Memory B cell (primary cell): ENCODE results near the gene ZNF440.
"Not testable (repeated sequence)": the region's sequence is repeated elsewhere in the genome, so short reads cannot be mapped to it uniquely, and the experiment has no call there.

ENCODE experiments used
- ATAC-seq: fragments of 150-1000 bp; cut with Tn5 transposase; 2 replicates; pipeline ENCODE4 v1.10.0; 2021; ENCODE audit warnings: low read depth, mild to moderate bottlenecking, moderate library complexity
- DNase-seq, 2 donors: peaks; one replicate each; pipeline ENCODE4 v3.0.0; 2022; ENCODE audit warnings: low spot score in 2 of 2
- H3K27ac Mint-ChIP-seq: one replicate; pipeline ENCODE4 v1.8.0; 2022; ENCODE audit warnings: mild to moderate bottlenecking, moderate library complexity, mixed read lengths
- H3K27me3 Mint-ChIP-seq: one replicate; pipeline ENCODE4 v1.8.0; 2022; ENCODE audit warnings: mixed read lengths
- H3K36me3 Mint-ChIP-seq: one replicate; pipeline ENCODE4 v1.8.0; 2022; ENCODE audit warnings: mild to moderate bottlenecking, mixed read lengths
- H3K4me1 Mint-ChIP-seq: one replicate; pipeline ENCODE4 v1.8.0; 2022; ENCODE audit warnings: mixed read lengths
- H3K4me3 Mint-ChIP-seq: one replicate; pipeline ENCODE4 v1.8.0; 2022; ENCODE audit warnings: mild to moderate bottlenecking, moderate library complexity, mixed read lengths
- H3K9me3 Mint-ChIP-seq: one replicate; pipeline ENCODE4 v1.8.0; 2022; ENCODE audit warnings: mixed read lengths

The ZNF440 gene

GRCh38 chr19:11814029-11814699, at the start of gene ZNF440:
Gene ZNF440 (plus strand): TSS chr19:11814273. CDS start chr19:11814448, 175 bp downstream.
- Mint-ChIP-seq H3K9me3 (no peaks in the 10 kb centered on the region), H3K36me3 (no peaks in the 10 kb centered on the region), H3K4me1 (peaks cover 11% of the 10 kb centered on the region), H3K27ac (peak within 1 kb of the TSS; percentile 84), H3K4me3 (peak within 1 kb of the TSS; percentile 95), H3K27me3 (no peaks in the 10 kb centered on the region)
- peak; percentile 69 to 77 for DNase-seq
- ATAC-seq, result peak; percentile 97

DNA sequence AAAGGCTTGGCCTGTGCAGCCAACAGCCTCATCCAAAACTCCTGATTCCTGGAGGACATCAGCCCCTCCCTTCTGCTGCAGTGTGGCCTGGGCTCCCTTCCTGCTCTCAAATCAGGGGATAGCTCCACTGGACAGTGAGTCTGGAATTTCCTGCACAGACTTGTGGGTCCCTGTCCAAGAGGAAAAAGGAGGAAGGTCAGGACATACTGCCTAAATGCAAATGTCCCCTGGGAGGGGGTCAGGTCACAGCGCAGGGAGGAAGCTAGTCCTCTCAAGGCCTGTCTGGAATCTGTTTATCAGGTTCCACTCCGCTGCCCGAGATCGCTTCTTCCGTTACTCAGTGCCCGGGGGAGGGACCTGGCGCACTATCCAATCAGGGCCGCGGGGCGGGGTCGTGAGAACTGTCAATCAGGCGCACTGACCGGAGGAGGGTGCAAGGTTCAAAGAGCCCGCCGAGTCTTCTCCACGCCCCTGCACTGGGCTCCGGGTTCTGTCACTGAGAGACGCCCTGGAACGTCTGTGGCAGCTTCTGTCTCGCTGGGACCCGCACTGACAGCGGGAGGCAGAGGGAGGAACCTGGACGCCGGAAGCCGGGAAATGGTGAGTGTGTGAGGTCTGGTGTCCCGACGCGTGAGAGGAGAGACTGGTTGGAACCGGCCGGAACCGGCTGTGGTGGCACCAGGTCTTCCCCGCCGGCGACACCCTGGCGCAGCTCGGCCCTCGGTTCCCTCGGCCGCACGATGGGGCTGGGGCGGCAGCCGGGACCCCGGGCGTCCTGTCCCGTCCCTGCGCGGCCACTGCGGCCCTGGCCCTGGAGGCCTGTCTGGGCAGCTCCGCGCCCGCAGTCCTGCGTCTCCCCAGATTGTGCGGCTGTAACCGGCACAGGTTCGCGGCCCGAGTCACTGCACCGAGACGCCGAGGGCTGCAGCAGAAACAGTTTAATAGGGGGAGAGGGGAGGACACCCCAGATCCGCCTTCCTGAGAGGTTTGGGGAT, 47.2 kb upstream of the ZNF440 start, which contains the start of gene ZNF441:
Gene ZNF441 (plus strand): TSS at position 404 of the 995 bp plus-strand sequence. CDS start 194 bp downstream, at position 598.
- peak within 1 kb of the TSS; percentile 98 for H3K27ac Mint-ChIP-seq
- peak within 1 kb of the TSS; percentile 99 for H3K4me3 Mint-ChIP-seq
- H3K9me3 Mint-ChIP-seq, result peaks cover 11% of the 10 kb centered on the region
- ATAC-seq (peak; percentile 91), DNase-seq (peak; percentile 79 to 89)
- H3K27me3 Mint-ChIP-seq, result no peaks in the 10 kb centered on the region
- peaks cover 20% of the 10 kb centered on the region for H3K36me3 Mint-ChIP-seq
- H3K4me1 Mint-ChIP-seq, result peaks cover 23% of the 10 kb centered on the region

GRCh38 chr19:11767633-11768133, 46.4 kb upstream of the ZNF440 start:
- ATAC-seq, result peak; percentile 12
- Mint-ChIP-seq H3K4me1 (peaks cover 23% of the 10 kb centered on the region), H3K4me3 (peak overlapping the region; percentile 99), H3K27me3 (no peaks in the 10 kb centered on the region), H3K36me3 (peaks cover 26% of the 10 kb centered on the region), H3K9me3 (peaks cover 16% of the 10 kb centered on the region), H3K27ac (peak overlapping the region; percentile 98)
- peak; percentile 23 to 38 for DNase-seq

DNA sequence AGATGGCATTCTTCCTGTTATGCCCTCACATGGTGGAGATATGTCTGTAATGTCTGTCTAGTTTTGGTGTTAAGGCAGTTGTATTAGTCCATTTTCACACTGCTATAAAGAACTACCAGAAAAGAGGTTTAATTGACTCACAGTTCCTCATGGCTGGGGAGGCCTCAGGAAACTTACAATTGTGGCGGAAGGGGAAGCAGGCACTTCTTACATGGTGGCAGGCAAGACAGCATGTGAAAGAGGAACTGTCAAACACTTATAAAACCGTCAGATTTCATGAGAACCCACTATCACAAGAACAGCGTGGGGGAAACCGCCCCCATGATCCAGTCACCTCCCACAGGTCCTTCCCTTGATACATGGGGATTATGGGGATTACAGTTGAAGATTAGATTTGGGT, 44.1 kb upstream of the ZNF440 start:
- ATAC-seq, result no peak
- Mint-ChIP-seq H3K36me3 (peaks cover 38% of the 10 kb centered on the region), H3K4me3 (no peak overlapping the region), H3K27me3 (no peaks in the 10 kb centered on the region), H3K27ac (peak overlapping the region; percentile 78), H3K9me3 (peaks cover 23% of the 10 kb centered on the region), H3K4me1 (peaks cover 23% of the 10 kb centered on the region)
- DNase-seq, result peak in 1 of 2 donors; percentile 4

DNA sequence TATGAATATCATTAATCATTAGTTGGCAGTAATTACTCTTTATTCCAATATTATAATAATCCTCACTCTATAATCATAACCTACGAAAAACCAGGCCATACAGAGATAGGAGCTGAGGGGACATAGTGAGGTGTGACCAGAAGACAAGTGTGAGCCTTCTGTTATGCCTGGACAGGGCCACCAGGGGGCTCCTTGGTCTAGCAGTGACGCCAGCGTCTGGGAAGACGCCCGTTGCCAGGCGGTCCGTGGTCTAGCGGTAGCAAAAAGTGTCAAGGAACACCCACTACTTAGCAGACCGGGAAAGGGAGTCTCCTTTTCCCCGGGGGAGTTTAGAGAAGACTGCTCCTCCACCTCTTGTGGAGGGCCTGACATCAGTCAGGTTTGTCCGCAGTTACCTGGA, 42.6 kb upstream of the ZNF440 start:
- peaks cover 21% of the 10 kb centered on the region for H3K4me1 Mint-ChIP-seq
- not testable (repeated sequence) for H3K27me3 Mint-ChIP-seq, ATAC-seq, DNase-seq, H3K27ac Mint-ChIP-seq, H3K4me3 Mint-ChIP-seq
- peaks cover 45% of the 10 kb centered on the region for H3K36me3 Mint-ChIP-seq
- H3K9me3 Mint-ChIP-seq, result peaks cover 23% of the 10 kb centered on the region

DNA sequence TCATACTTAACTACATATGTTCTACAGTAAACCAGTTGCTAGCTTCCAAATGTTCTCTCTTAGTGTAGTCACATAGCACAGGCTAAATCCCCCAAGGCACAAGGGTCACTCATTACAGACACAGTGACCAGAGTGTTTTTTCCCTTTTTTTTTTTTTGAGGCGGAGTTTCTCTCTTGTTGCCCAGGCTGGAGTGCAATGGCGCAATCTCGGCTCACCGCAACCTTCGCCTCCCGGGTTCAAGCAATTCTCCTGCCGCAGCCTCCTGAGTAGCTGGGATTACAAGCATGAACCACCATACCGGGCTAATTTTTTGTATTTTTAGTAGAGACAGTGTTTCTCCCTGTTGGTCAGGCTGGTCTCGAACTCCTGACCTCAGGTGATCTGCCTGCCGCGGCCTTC, 37.4 kb upstream of the ZNF440 start:
- peaks cover 23% of the 10 kb centered on the region for H3K9me3 Mint-ChIP-seq
- not testable (repeated sequence) for H3K27me3 Mint-ChIP-seq, DNase-seq, ATAC-seq, H3K27ac Mint-ChIP-seq, H3K4me1 Mint-ChIP-seq, H3K4me3 Mint-ChIP-seq
- peaks cover 66% of the 10 kb centered on the region for H3K36me3 Mint-ChIP-seq

DNA sequence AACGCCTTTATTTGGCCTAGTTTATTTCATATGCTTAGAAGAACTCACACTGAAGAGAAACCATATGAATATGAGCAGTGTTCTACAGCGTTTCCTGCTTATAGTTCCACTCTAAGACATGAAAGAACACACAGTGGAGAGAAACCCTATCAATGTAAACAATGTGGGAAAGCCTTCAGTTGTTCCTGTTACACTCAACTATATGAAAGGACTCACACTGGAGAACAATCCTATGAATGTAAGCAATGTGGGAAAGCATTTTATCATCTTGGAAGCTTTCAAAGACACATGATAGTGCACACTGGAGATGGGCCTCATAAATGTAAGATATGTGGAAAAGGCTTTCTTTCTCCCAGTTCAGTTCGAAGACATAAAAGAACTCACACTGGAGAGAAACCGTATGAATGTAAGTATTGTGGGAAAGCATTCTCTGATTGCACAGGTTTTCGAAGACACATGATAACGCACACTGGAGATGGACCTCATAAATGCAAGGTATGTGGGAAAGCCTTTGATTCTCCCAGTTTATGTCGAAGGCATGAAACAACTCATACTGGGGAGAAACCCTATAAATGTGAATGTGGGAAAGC, 33.5 kb upstream of the ZNF440 start:
- no peak for DNase-seq
- peaks cover 61% of the 10 kb centered on the region for H3K36me3 Mint-ChIP-seq
- ATAC-seq, result no peak

GRCh38 chr19:11781295-11782057, 32.6 kb upstream of the ZNF440 start:
- no peak for ATAC-seq
- no peak overlapping the region for H3K27ac Mint-ChIP-seq
- H3K27me3 Mint-ChIP-seq, result no peaks in the 10 kb centered on the region
- H3K4me1 Mint-ChIP-seq, result no peaks in the 10 kb centered on the region
- H3K9me3 Mint-ChIP-seq, result peaks cover 16% of the 10 kb centered on the region
- DNase-seq, result no peak
- H3K36me3 Mint-ChIP-seq, result peaks cover 57% of the 10 kb centered on the region
- H3K4me3 Mint-ChIP-seq, result no peak overlapping the region

More for the DNA sequence above, 33.5 kb upstream of the ZNF440 start:
- no peaks in the 10 kb centered on the region for H3K27me3 Mint-ChIP-seq
- no peak overlapping the region for H3K27ac Mint-ChIP-seq
- H3K9me3 Mint-ChIP-seq, result peaks cover 16% of the 10 kb centered on the region
- no peak overlapping the region for H3K4me3 Mint-ChIP-seq
- H3K4me1 Mint-ChIP-seq, result no peaks in the 10 kb centered on the region

GRCh38 chr19:11783767-11784166, 30.3 kb upstream of the ZNF440 start:
- H3K27me3 Mint-ChIP-seq, result no peaks in the 10 kb centered on the region
- H3K4me3 Mint-ChIP-seq, result no peak overlapping the region
- peaks cover 15% of the 10 kb centered on the region for H3K9me3 Mint-ChIP-seq
- DNase-seq (no peak), ATAC-seq (no peak)
- peaks cover 41% of the 10 kb centered on the region for H3K36me3 Mint-ChIP-seq
- H3K27ac Mint-ChIP-seq, result no peak overlapping the region
- no peaks in the 10 kb centered on the region for H3K4me1 Mint-ChIP-seq

DNA sequence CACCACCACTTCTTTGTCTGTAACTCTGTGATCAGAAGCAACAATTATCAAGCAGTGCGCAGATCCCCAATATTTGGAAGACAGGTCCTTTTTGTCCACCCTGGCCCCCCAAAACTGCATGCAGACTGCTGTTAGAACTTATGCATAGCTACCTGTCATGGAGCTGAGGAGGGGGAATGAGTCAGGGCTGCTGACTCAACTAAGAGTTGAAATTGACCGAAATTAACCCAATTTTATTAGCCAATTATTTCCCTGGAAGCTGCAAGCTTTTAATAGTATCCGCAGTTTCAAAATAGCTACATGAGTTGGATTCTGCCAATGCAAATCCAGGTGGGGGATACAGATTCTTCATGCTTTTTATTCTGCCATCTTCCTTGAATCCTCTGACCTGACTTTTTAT, 29.7 kb upstream of the ZNF440 start:
- Mint-ChIP-seq H3K27ac (no peak overlapping the region), H3K4me1 (no peaks in the 10 kb centered on the region), H3K9me3 (peaks cover 15% of the 10 kb centered on the region), H3K27me3 (no peaks in the 10 kb centered on the region), H3K4me3 (no peak overlapping the region), H3K36me3 (peaks cover 40% of the 10 kb centered on the region)
- ATAC-seq (no peak), DNase-seq (no peak)

- DNase-seq, result no peak
- Mint-ChIP-seq H3K27me3 (no peaks in the 10 kb centered on the region), H3K36me3 (peaks cover 21% of the 10 kb centered on the region), H3K27ac (no peak overlapping the region), H3K4me1 (no peaks in the 10 kb centered on the region), H3K4me3 (no peak overlapping the region), H3K9me3 (peaks cover 18% of the 10 kb centered on the region)
- no peak for ATAC-seq
Observed at GRCh38 chr19:11787536-11787935, 26.5 kb upstream of the ZNF440 start.

DNA sequence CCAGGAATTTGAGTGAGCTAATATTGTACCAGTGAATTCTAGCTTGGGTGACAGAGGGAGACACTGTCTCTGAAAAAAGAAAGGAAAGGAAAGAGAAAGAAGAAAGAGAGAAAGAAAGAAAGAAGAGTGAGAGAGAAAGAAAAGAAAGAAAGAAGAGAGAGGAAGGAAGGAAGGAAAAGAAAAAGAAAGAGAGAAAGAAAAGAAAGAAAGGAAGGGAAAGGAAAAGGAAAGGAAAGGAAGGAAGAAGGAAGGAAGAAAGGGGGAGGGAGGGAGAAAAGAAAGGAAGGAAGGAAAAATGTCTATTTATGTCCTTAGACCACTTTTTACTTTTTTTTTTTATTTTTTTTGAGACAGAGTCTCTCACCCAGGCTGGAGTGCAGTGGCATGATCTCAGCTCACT, 21.1 kb upstream of the ZNF440 start:
- Mint-ChIP-seq H3K27me3 (no peaks in the 10 kb centered on the region), H3K4me3 (no peak overlapping the region), H3K4me1 (peaks cover 13% of the 10 kb centered on the region), H3K36me3 (peaks cover 7% of the 10 kb centered on the region), H3K27ac (no peak overlapping the region), H3K9me3 (peaks cover 13% of the 10 kb centered on the region)
- no peak for ATAC-seq
- DNase-seq, result no peak

GRCh38 chr19:11797491-11797890, 16.6 kb upstream of the ZNF440 start:
- Mint-ChIP-seq H3K27ac (no peak overlapping the region), H3K36me3 (peaks cover 3% of the 10 kb centered on the region), H3K9me3 (peaks cover 6% of the 10 kb centered on the region), H3K27me3 (no peaks in the 10 kb centered on the region), H3K4me1 (peaks cover 15% of the 10 kb centered on the region), H3K4me3 (peak overlapping the region; percentile 93)
- peak; percentile 55 for ATAC-seq
- DNase-seq, result peak; percentile 75 to 77
